PC-9 (cell line): Measurements from ENCODE around the gene IL17RB. TPM values are rescaled to one million over a fixed set of nuclear protein-coding genes. Genes with fewer than 3 reads are reported as not detected.

Source experiments
- BruUV-seq: library from RNA; stranded (reverse); fragments of 400-500 nt; replicated peaks from 2 replicates; lab custom pipeline; 2021; lab: Mats Ljungman, UMichigan
- CTCF ChIA-PET: fragments of 300-600 bp; sonication (Branson Sonifier 250); formaldehyde crosslinking; loops from one replicate; lab custom pipeline; 2022; ENCODE audit warnings: antibody characterized with exemption; lab: Charles Lee
- POLR2A ChIA-PET: fragments of 300-600 bp; sonication (Branson Sonifier 250); formaldehyde crosslinking; loops from one replicate; lab custom pipeline; 2022; ENCODE audit warnings: antibody characterized with exemption; ENCODE audit not compliant: unreplicated experiment; lab: Charles Lee
- DNase-seq, 2 experiments: peaks; one replicate each; pipeline versions ENCODE4 v3.0.0 to v3.0.0-alpha.2; 2015 to 2022; ENCODE audit warnings: mixed read lengths in 1 of 2
- H2AFZ ChIP-seq: fragments of 200-600 bp; sonication (generic); 2 replicates; pipeline ENCODE4 v1.8.1; 2017; ENCODE audit warnings: antibody characterized with exemption
- H3F3A ChIP-seq: fragments of 200-600 bp; sonication (generic); 2 replicates; pipeline ENCODE4 v1.8.1; 2017; ENCODE audit warnings: antibody characterized with exemption, mild to moderate bottlenecking, low read depth; ENCODE audit not compliant: insufficient read depth
- H3K27ac ChIP-seq: fragments of 200-600 bp; sonication (generic); 2 replicates; pipeline ENCODE4 v1.6.1; 2016; ENCODE audit warnings: mixed run types
- H3K27me3 ChIP-seq: fragments of 200-600 bp; sonication (generic); 2 replicates; pipeline ENCODE4 v1.6.1; 2016; ENCODE audit warnings: low read depth, mixed run types; ENCODE audit not compliant: insufficient read depth
- H3K36me3 ChIP-seq: fragments of 200-600 bp; sonication (generic); 2 replicates; pipeline ENCODE4 v1.6.1; 2016; ENCODE audit warnings: low read depth, mixed run types
- H3K4me1 ChIP-seq: fragments of 200-600 bp; sonication (generic); replicated peaks from 2 replicates; pipeline ENCODE4 v1.6.1; 2016; ENCODE audit warnings: mixed run types; ENCODE audit not compliant: insufficient read depth
- H3K4me2 ChIP-seq: fragments of 200-600 bp; sonication (generic); 2 replicates; pipeline ENCODE4 v1.6.1; 2017; ENCODE audit warnings: mixed run types
- H3K4me3 ChIP-seq: fragments of 200-600 bp; sonication (generic); 2 replicates; pipeline ENCODE4 v1.6.1; 2016; ENCODE audit warnings: mixed run types
- H3K79me2 ChIP-seq: fragments of 200-600 bp; sonication (generic); 2 replicates; pipeline ENCODE4 v1.6.1; 2017; ENCODE audit warnings: low read depth, mixed run types
- H3K9me2 ChIP-seq: fragments of 200-600 bp; sonication (generic); 2 replicates; pipeline ENCODE4 v1.8.1; 2017; ENCODE audit warnings: mild to moderate bottlenecking; ENCODE audit not compliant: insufficient read depth
- H3K9me3 ChIP-seq: fragments of 200-600 bp; sonication (generic); 2 replicates; pipeline ENCODE4 v1.8.1; 2016; ENCODE audit warnings: low read depth; ENCODE audit not compliant: insufficient read depth
- H4K20me1 ChIP-seq: fragments of 200-600 bp; sonication (generic); 2 replicates; pipeline ENCODE4 v1.8.1; 2017; ENCODE audit not compliant: insufficient read depth
- EZH2 ChIP-seq: fragments of 200-600 bp; sonication (generic); IDR thresholded peaks from 2 replicates; pipeline ENCODE4 v1.8.0; 2017; ENCODE audit warnings: antibody characterized with exemption, low read depth
- intact Hi-C: fragments of 100-400 bp; cut with micrococcal nuclease; formaldehyde crosslinking; loops from one replicate; pipeline ENCODE4 v1.10.0; 2022; ENCODE audit not compliant: unreplicated experiment
- total RNA-seq: library from RNA; stranded (reverse); gene quantifications from 2 replicates; pipeline ENCODE4 v1.2.3, GENCODE V29; 2021
- TF ChIP-seq, protein P1 (sequence below): fragments of 200-600 bp; sonication (generic); conservative IDR thresholded peaks from 2 replicates; pipeline ENCODE4 v1.6.1; 2017; ENCODE audit warnings: mixed run types, antibody characterized with exemption, mild to moderate bottlenecking, moderate library complexity

The IL17RB gene
- total RNA-seq, 1 experiment from 2014 or later = not detected

DNA sequence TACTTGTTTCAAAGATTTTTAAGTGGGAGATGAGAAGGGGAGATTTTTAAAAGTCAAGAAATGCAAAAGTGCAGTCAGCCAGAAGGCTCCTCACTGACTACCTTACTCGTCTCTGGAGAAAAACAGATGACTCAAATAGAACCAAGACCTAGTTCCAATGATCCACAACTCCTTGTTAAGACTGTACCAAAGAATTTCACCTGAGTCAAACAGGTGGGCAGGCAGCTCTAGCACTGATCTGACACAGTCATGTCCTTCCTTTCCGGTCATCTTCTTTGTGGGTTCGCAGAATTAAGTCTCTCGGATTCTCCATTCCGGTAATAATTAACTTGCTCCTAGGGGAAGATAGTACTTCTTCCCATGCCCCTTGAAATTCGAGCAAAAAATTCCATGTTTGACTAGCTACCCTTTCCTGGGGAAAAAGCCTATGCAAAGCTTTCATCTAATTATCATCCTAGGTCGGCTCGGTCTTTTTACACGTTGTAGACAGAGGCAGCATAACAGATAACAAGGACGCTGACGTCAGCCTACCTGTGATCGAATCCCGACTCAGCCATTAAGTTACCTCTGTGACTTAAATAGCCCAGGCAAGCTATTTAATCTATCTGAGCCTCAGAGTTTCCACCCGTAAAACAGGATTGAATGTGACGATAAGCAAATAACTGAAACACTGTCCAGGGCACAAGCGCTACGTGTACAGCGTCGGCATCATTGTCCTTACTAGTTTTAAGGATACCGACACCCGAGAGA is 44.5 kb downstream of the IL17RB start:
- ChIA-PET CTCF (no interaction called here), POLR2A (interaction anchor here (0.7 kb wide), 1 partner anchor 11 kb away, joined by 5 read pairs; no protein-coding TSS in a partner anchor)
- H3K36me3 ChIP-seq = 0 out of 2 replicates have a peak, but pooled peaks cover 8% of the 10 kb centered on the region
- no peak for DNase-seq
- H2AFZ ChIP-seq = peak overlapping the region; percentile 90
- peak overlapping the region; percentile 76 for H3K4me2 ChIP-seq
- peaks cover 10% of the 10 kb centered on the region for H3K4me1 ChIP-seq
- H3K27ac ChIP-seq = peak overlapping the region; percentile 72
- peak overlapping the region; percentile 77 for H3K4me3 ChIP-seq
- BruUV-seq = TSS peak; percentile 68
- no peak for TF ChIP-seq EZH2
- TF ChIP-seq, protein P1, sequence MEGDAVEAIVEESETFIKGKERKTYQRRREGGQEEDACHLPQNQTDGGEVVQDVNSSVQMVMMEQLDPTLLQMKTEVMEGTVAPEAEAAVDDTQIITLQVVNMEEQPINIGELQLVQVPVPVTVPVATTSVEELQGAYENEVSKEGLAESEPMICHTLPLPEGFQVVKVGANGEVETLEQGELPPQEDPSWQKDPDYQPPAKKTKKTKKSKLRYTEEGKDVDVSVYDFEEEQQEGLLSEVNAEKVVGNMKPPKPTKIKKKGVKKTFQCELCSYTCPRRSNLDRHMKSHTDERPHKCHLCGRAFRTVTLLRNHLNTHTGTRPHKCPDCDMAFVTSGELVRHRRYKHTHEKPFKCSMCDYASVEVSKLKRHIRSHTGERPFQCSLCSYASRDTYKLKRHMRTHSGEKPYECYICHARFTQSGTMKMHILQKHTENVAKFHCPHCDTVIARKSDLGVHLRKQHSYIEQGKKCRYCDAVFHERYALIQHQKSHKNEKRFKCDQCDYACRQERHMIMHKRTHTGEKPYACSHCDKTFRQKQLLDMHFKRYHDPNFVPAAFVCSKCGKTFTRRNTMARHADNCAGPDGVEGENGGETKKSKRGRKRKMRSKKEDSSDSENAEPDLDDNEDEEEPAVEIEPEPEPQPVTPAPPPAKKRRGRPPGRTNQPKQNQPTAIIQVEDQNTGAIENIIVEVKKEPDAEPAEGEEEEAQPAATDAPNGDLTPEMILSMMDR = no peak
- H3K27me3 ChIP-seq = no peaks in the 10 kb centered on the region
- intact Hi-C loops = loop anchor here (1.0 to 5.0 kb wide), 2 partner anchors 9 to 544 kb away; partner anchors contain the start of genes ACTR8 and DCP1A
- no peaks in the 10 kb centered on the region for H3K9me2 ChIP-seq
- H3K9me3 ChIP-seq = no peaks in the 10 kb centered on the region
- peaks cover 6% of the 10 kb centered on the region; the same call in 1 of the 2 replicates for H3F3A ChIP-seq
- H4K20me1 ChIP-seq = no peaks in the 10 kb centered on the region; the same call in 1 of the 2 replicates
- peaks cover 28% of the 10 kb centered on the region for H3K79me2 ChIP-seq

DNA sequence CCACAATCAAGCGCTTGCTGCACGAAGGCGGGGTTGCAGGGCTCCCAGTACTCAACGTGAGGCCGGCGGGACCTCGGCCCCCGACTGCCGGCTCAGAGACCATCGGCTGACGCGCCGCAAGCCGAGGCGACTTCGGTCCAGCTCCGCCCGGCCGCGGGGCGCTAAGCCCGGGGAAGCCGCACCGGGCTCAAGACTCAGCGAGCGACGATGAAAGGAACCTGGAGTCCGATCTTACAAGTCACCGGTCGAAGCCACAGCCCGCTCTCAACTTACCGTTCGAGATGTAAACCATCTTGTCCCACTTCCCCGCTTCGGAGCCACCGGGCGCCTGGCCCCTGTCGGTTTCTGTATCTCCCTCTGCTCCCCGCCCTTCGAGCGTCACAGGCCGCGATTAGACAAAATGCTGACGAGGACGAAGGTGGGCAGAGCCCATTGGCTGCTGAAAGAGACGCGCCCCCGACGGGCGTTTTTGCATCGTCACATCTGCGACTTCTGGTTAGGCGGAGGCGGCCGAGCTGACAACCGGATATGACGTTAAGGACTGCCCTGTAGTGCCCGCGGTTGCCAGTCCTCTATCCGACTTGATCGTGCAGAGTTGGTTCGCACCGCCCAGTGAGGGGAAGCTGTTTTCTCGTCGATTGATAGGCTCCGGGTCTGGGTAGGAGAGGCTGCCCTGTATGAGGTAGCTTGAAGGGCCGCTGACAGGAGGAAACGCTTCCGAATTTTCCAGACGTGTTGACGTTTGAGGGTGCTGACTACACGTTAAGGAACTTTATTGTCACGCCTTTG is 45.3 kb downstream of the IL17RB start, which contains the start of gene SELENOK:
Gene SELENOK, minus strand, starts transcription at position 363 of the 789 bp plus-strand sequence.
- intact Hi-C loops = loop anchor here (1.0 to 5.0 kb wide), 2 partner anchors 9 to 544 kb away; partner anchors contain the start of genes ACTR8 and DCP1A
- POLR2A ChIA-PET = interaction anchor here (0.6 kb wide), 1 partner anchor 546 kb away, joined by 11 read pairs; no protein-coding TSS in a partner anchor

More for the DNA sequence above, 45.3 kb downstream of the IL17RB start, which contains the start of gene SELENOK:
- Histone ChIP-seq H3K27ac (peak within 1 kb of the TSS; percentile 72), H3K79me2 (peaks cover 28% of the 10 kb centered on the region), H3K9me3 (no peaks in the 10 kb centered on the region), H3K4me1 (peaks cover 10% of the 10 kb centered on the region), H2AFZ (peak within 1 kb of the TSS; percentile 90), H3F3A (peaks cover 6% of the 10 kb centered on the region; the same call in 1 of the 2 replicates), H3K4me3 (peak within 1 kb of the TSS; percentile 77), H3K4me2 (peak within 1 kb of the TSS; percentile 78), H4K20me1 (no peaks in the 10 kb centered on the region; the same call in 1 of the 2 replicates), H3K9me2 (no peaks in the 10 kb centered on the region), H3K27me3 (no peaks in the 10 kb centered on the region), H3K36me3 (0 out of 2 replicates have a peak, but pooled peaks cover 8% of the 10 kb centered on the region)
- CTCF ChIA-PET = no interaction called here
- no peak for TF ChIP-seq EZH2
- TF ChIP-seq, protein P1 = no peak
- peak; percentile 95 to 96 for DNase-seq
- no TSS peak for BruUV-seq
